Uterus (tissue), 4 donors: ENCODE data around the gene PDXP. TPM values are rescaled to one million over a fixed set of nuclear protein-coding genes. Genes with fewer than 3 reads are reported as not detected.

Source experiments
- DNase-seq, 2 donors: peaks; one replicate each; pipeline ENCODE4 v3.0.0-alpha.2; 2019 to 2020
- H3K27ac ChIP-seq, 2 donors: fragments of 200-600 bp; sonication (generic); 1 replicate in 1 of 2; 2 replicates in 1 of 2; pipeline ENCODE4 v1.5.1; 2016 to 2018
- H3K27me3 ChIP-seq, 2 donors: fragments of 200-600 bp; sonication (generic); one replicate each; pipeline ENCODE4 v1.5.1; 2018 to 2019; ENCODE audit warnings: control low read depth in 1 of 2
- H3K36me3 ChIP-seq, 2 donors: fragments of 200-600 bp; sonication (generic); one replicate each; pipeline ENCODE4 v1.5.1; 2019; ENCODE audit warnings: control low read depth in 1 of 2
- H3K4me1 ChIP-seq, 2 donors: fragments of 200-600 bp; sonication (generic); one replicate each; pipeline ENCODE4 v1.5.1; 2018 to 2019; ENCODE audit warnings: control low read depth in 1 of 2
- H3K4me3 ChIP-seq, 2 donors: fragments of 200-600 bp; sonication (generic); 1 replicate in 1 of 2; 2 replicates in 1 of 2; pipeline ENCODE4 v1.5.1; 2018 to 2019; ENCODE audit warnings: mild to moderate bottlenecking in 1 of 2
- H3K9me3 ChIP-seq, 2 donors: fragments of 200-600 bp; sonication (generic); one replicate each; pipeline ENCODE4 v1.5.1; 2019; ENCODE audit warnings: control low read depth in 1 of 2
- CTCF ChIP-seq, 4 experiments: fragments of 200-600 bp in 2 of 4; fragments of 450-650 bp in 2 of 4; sonication (generic) in 2 of 4; IDR thresholded peaks; one replicate each; pipeline ENCODE4 v1.5.1; 2016 to 2019; ENCODE audit warnings: antibody characterized with exemption in 4 of 4, mild to moderate bottlenecking in 2 of 4, moderate library complexity in 1 of 4
- POLR2A ChIP-seq, 2 donors: fragments of 450-650 bp; IDR thresholded peaks; one replicate each; pipeline ENCODE4 v1.6.1; 2016; ENCODE audit warnings: antibody characterized with exemption in 2 of 2, mild to moderate bottlenecking in 1 of 2, moderate library complexity in 1 of 2
- intact Hi-C: fragments of 100-400 bp; cut with DNase I; formaldehyde crosslinking; loops from one replicate; pipeline ENCODE4 v1.15.1; 2023; ENCODE audit warnings: low total_unique reads
- total RNA-seq, 4 donors: library from RNA; depleted of rRNA in 3 of 4; stranded (reverse); fragments of >200 nt in 3 of 4; gene quantifications; one replicate each; pipeline versions ENCODE4 v1.1.0 to v1.2.4, GENCODE V29; 2014 to 2023
- donor health status: DM: yes; HTN: yes; CAD: no.

Gene PDXP
- total RNA-seq, 4 donors from 2014 or later, result 0.88 to 10.7 (median 3.7) TPM

DNA sequence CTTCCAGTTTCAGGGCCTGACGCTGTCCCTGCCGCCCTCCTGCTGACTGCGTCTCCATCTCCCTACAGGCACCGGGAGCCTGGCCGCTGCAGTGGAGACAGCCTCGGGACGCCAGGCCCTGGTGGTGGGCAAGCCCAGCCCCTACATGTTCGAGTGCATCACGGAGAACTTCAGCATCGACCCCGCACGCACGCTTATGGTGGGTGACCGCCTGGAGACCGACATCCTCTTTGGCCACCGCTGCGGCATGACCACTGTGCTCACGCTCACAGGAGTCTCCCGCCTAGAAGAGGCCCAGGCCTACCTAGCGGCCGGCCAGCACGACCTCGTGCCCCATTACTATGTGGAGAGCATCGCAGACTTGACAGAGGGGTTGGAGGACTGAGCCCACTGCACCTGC lies 7.0 kb downstream of the PDXP start:
- Histone ChIP-seq H3K27ac (no peak overlapping the region), H3K4me1 (peaks cover 0 to under 1% of the 10 kb centered on the region in 2 donors), H3K36me3 (no peaks in the 10 kb centered on the region), H3K4me3 (no peak overlapping the region), H3K27me3 (no peaks in the 10 kb centered on the region), H3K9me3 (no peaks in the 10 kb centered on the region)
- TF ChIP-seq CTCF (IDR thresholded peaks at IDR 0.05), result no peak
- no peak for TF ChIP-seq POLR2A (IDR thresholded peaks at IDR 0.05)
- DNase-seq, result no peak
- intact Hi-C loops, result no loop called here

GRCh38 chr22:37669586-37669985 lies 11.1 kb downstream of the PDXP start:
- H3K4me1 ChIP-seq, result peaks cover 0 to 9% of the 10 kb centered on the region in 2 donors
- no peak for DNase-seq
- H3K9me3 ChIP-seq, result no peaks in the 10 kb centered on the region
- TF ChIP-seq CTCF (IDR thresholded peaks at IDR 0.05) (no peak), POLR2A (IDR thresholded peaks at IDR 0.05) (no peak)
- H3K4me3 ChIP-seq, result no peak overlapping the region
- intact Hi-C loops, result no loop called here
- no peak overlapping the region for H3K27ac ChIP-seq
- H3K27me3 ChIP-seq, result no peaks in the 10 kb centered on the region
- no peaks in the 10 kb centered on the region for H3K36me3 ChIP-seq

DNA sequence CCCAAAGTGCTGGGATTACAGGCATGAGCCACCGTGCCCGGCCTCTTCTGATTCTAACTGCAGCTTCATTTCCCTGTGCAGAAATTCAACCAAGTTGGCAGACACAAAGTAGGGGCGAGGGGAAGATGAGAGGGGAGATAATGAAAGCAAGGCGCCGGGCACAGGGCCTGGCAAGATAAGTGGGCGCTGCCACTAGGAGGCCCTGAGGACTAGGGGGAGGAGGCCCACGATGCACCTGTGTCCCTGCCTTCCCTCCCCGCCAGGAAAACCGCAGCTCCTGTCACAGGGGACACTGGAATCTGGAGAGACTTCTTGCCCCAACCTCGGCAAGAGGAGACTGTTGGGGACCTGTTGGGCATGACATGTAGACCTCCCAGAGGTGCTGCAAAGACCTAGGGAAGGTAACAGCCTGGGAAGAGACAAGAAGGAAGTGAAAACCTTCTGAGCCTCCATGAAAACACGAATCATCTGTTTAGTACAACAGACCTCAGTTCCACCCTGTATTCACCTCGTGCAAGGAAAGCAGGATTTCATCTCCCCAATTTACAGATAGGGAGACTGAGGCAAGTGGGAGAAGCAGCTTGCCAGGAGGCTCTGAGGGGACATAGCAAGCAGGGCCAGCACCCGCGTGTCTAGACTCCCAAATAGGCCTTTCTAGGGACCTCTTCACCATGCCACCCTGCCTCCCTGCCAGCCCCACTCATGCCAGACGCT lies 13.8 kb downstream of the PDXP start:
- peaks cover under 1 to 9% of the 10 kb centered on the region in 2 donors for H3K4me1 ChIP-seq
- intact Hi-C loops, result no loop called here
- TF ChIP-seq POLR2A (IDR thresholded peaks at IDR 0.05) (no peak), CTCF (IDR thresholded peaks at IDR 0.05) (no peak)

DNA sequence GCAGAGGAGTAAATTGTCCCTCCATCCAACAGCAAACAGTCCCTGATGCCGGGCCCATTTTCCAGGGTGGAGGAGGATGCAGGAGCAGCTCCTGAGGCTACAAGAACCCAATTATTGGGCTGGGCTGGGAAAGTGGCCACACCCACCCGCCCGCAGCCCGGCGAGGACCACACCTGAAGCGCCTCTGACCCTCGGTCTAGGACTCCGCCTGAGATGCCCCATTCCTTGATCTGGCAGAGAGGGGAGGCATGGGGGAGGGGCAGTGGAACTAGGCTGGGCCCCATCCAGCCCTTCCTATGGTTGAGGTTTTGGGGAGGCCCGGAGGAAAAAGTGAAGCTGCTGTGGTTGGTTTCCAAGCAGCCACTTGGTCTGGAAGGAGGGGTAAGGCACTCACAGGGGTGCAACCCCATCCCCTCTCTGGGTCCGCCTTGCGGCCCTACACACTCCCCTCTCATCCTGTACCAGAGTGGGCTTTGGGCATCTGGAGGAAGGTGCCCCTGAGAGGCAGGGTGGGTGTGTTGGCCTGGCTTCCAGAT lies 14.5 kb downstream of the PDXP start:
- H3K9me3 ChIP-seq, result no peaks in the 10 kb centered on the region
- intact Hi-C loops, result no loop called here
- peaks cover 3 to 14% of the 10 kb centered on the region in 2 donors for H3K4me1 ChIP-seq
- no peaks in the 10 kb centered on the region for H3K27me3 ChIP-seq
- H3K4me3 ChIP-seq, result no peak overlapping the region
- TF ChIP-seq POLR2A (IDR thresholded peaks at IDR 0.05) (no peak), CTCF (IDR thresholded peaks at IDR 0.05) (no peak)
- peak overlapping the region; percentile 93 to 99 for H3K27ac ChIP-seq
- no peaks in the 10 kb centered on the region for H3K36me3 ChIP-seq
- DNase-seq, result no peak

More for the DNA sequence above, 13.8 kb downstream of the PDXP start:
- DNase-seq, result no peak
- H3K9me3 ChIP-seq, result no peaks in the 10 kb centered on the region
- H3K36me3 ChIP-seq, result no peaks in the 10 kb centered on the region
- H3K4me3 ChIP-seq, result no peak overlapping the region
- H3K27me3 ChIP-seq, result no peaks in the 10 kb centered on the region
- peak overlapping the region; percentile 93 to 99 for H3K27ac ChIP-seq

DNA sequence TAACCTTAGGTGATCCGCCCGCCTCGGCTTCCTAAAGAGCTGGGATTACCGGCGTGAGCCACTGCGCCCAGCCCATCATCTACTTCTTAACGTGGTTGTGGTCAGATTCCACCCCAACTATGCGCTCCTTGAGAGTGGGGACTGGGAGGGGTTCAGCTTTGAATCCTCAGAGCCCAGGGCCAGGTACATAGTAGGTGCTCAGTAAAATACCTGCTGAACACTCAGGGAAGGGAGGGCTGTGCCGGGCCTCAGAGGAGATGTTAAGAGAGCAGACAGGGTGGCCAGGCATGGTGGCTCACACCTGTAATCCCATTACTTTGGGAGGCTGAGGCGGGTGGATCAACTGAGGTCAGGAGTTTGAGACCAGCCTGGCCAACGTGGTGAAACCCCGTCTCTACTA lies 15.7 kb downstream of the PDXP start:
- Histone ChIP-seq H3K36me3 (no peaks in the 10 kb centered on the region), H3K27ac (peak overlapping the region; percentile 93 to 99), H3K27me3 (no peaks in the 10 kb centered on the region), H3K4me3 (no peak overlapping the region), H3K9me3 (no peaks in the 10 kb centered on the region), H3K4me1 (peaks cover 3 to 18% of the 10 kb centered on the region in 2 donors)
- DNase-seq, result no peak
- TF ChIP-seq CTCF (IDR thresholded peaks at IDR 0.05) (no peak), POLR2A (IDR thresholded peaks at IDR 0.05) (no peak)
- intact Hi-C loops, result no loop called here
